HepG2 (cell line): Measurements from ENCODE around the gene HOXB6. TPM values are rescaled to one million over a fixed set of nuclear protein-coding genes. Genes with fewer than 3 reads are reported as not detected.

Experiments used
- ATAC-seq: fragments of 200-7000 bp; cut with Tn5 transposase; 3 replicates; pipeline ENCODE4 v1.9.1; 2020; ENCODE audit warnings: mild to moderate bottlenecking, moderate library complexity
- BruUV-seq: library from RNA; stranded (reverse); fragments of 400-500 nt; replicated peaks from 2 replicates; lab custom pipeline; 2021; lab: Mats Ljungman, UMichigan
- CTCF ChIA-PET: fragments of 300-600 bp; formaldehyde crosslinking; extraction: SDS; loops from one replicate; lab custom pipeline; 2021; ENCODE audit warnings: low total read pairs, inconsistent platforms, low intra/inter-chr PET ratio; lab: Yijun Ruan, JAX
- POLR2A ChIA-PET: fragments of 350-600 bp; sonication (Branson Sonifier 250); formaldehyde crosslinking; loops from one replicate; lab custom pipeline; 2020; ENCODE audit warnings: antibody characterized with exemption, inconsistent platforms; lab: Yijun Ruan, JAX
- DNase-seq: peaks from one replicate; pipeline ENCODE4 v3.0.0-alpha.2; 2015; ENCODE audit warnings: low spot score
- FAIRE-seq: peaks from 3 replicates; lab custom pipeline; 2011; peaks lifted over from hg19 to GRCh38; lab: Jason Lieb, UNC
- H2AFZ ChIP-seq: one replicate; pipeline ENCODE4 v1.6.1; 2011; ENCODE audit warnings: low read length, inconsistent platforms
- H3K27ac ChIP-seq: fragments of 300-600 bp; 3 replicates; pipeline ENCODE4 v1.8.0; 2011; ENCODE audit warnings: mixed run types, mild to moderate bottlenecking, mixed read lengths, low read length, inconsistent platforms; ENCODE audit not compliant: insufficient read depth; ENCODE audit errors: extremely low read length
- H3K27me3 ChIP-seq, 2 experiments: fragments of 200-600 bp in 1 of 2; 2 replicates in 1 of 2; 3 replicates in 1 of 2; pipeline versions ENCODE4 v1.6.0 to v1.8.0; 2011; ENCODE audit warnings: low read length in 2 of 2, mild to moderate bottlenecking in 2 of 2, moderate library complexity in 2 of 2, inconsistent platforms in 1 of 2; ENCODE audit not compliant: insufficient read depth in 2 of 2, control insufficient read depth in 1 of 2
- H3K36me3 ChIP-seq, 2 experiments: fragments of 200-600 bp in 1 of 2; replicated peaks in 1 of 2; 2 replicates in 1 of 2; 3 replicates in 1 of 2; pipeline versions ENCODE4 v1.5.1 to v1.8.0; 2011; ENCODE audit warnings: low read length in 2 of 2, inconsistent platforms in 1 of 2; ENCODE audit not compliant: insufficient read depth in 2 of 2, control insufficient read depth in 1 of 2
- H3K4me1 ChIP-seq: 2 replicates; pipeline ENCODE4 v1.5.1; 2012; ENCODE audit warnings: low read length, inconsistent platforms; ENCODE audit not compliant: insufficient read depth
- H3K4me2 ChIP-seq: 2 replicates; pipeline ENCODE4 v1.6.0; 2011; ENCODE audit warnings: low read depth, low read length, inconsistent platforms
- H3K4me3 ChIP-seq, 3 experiments: fragments of 200-600 bp in 1 of 3; sonication (generic), shearing (Covaris generic) in 1 of 3; replicated peaks in 1 of 3; 2 replicates each; pipeline ENCODE4 v1.5.1; 2011 to 2016; ENCODE audit warnings: low read length in 3 of 3, inconsistent platforms in 2 of 3, low read depth in 2 of 3, mild to moderate bottlenecking in 2 of 3, control low read depth in 1 of 3, mixed read lengths in 1 of 3; ENCODE audit not compliant: insufficient read depth in 1 of 3
- H3K79me2 ChIP-seq: one replicate; pipeline ENCODE4 v1.6.1; 2011; ENCODE audit warnings: low read length, inconsistent platforms; ENCODE audit not compliant: insufficient read depth
- H3K9ac ChIP-seq: 2 replicates; pipeline ENCODE4 v1.6.0; 2011; ENCODE audit warnings: mild to moderate bottlenecking, low read depth, low read length, inconsistent platforms; ENCODE audit not compliant: insufficient read depth
- H3K9me3 ChIP-seq: 2 replicates; pipeline ENCODE4 v1.5.1; 2012; ENCODE audit warnings: mild to moderate bottlenecking, low read length
- H4K20me1 ChIP-seq: 2 replicates; pipeline ENCODE4 v1.6.0; 2011; ENCODE audit warnings: inconsistent platforms, mild to moderate bottlenecking, low read length, moderate library complexity; ENCODE audit not compliant: insufficient read depth
- ATRX ChIP-seq: sonication (generic); formaldehyde crosslinking; IDR thresholded peaks from 2 replicates; pipeline ENCODE4 v1.4.0; 2020; ENCODE audit warnings: missing genetic modification reagents, borderline replicate concordance
- CSRNP1 ChIP-seq: sonication (generic); formaldehyde crosslinking; IDR thresholded peaks from 2 replicates; pipeline ENCODE4 v1.8.1; 2023; ENCODE audit warnings: mild to moderate bottlenecking, missing genetic modification reagents
- FOXO1 ChIP-seq: sonication (generic); formaldehyde crosslinking; IDR thresholded peaks from 2 replicates; pipeline ENCODE4 v1.4.0; 2020; ENCODE audit warnings: missing genetic modification reagents
- MLXIP ChIP-seq: sonication (generic); formaldehyde crosslinking; IDR thresholded peaks from 2 replicates; pipeline ENCODE4 v1.9.0; 2021; ENCODE audit warnings: missing genetic modification reagents, borderline replicate concordance
- PRDM4 ChIP-seq: sonication (generic); formaldehyde crosslinking; IDR thresholded peaks from 2 replicates; pipeline ENCODE4 v1.9.0; 2021; ENCODE audit warnings: missing genetic modification reagents, borderline replicate concordance
- RELA ChIP-seq: sonication (generic); formaldehyde crosslinking; IDR thresholded peaks from 2 replicates; pipeline ENCODE4 v1.4.0; 2020; ENCODE audit warnings: missing genetic modification reagents
- SMC3 ChIP-seq: IDR thresholded peaks from 2 replicates; pipeline ENCODE4 v1.6.1; 2011; ENCODE audit warnings: low read length, improper control_type of control experiment
- TOPORS ChIP-seq: sonication (generic); formaldehyde crosslinking; IDR thresholded peaks from 2 replicates; pipeline ENCODE4 v1.8.0; 2023; ENCODE audit warnings: mild to moderate bottlenecking, missing genetic modification reagents
- ZNF124 ChIP-seq: sonication (generic); formaldehyde crosslinking; IDR thresholded peaks from 2 replicates; pipeline ENCODE4 v1.4.0; 2020; ENCODE audit warnings: missing genetic modification reagents
- ZNF549 ChIP-seq: sonication (generic); formaldehyde crosslinking; IDR thresholded peaks from 2 replicates; pipeline ENCODE4 v1.5.0; 2020; ENCODE audit warnings: missing genetic modification reagents
- ZNF713 ChIP-seq: sonication (generic); formaldehyde crosslinking; IDR thresholded peaks from 2 replicates; pipeline ENCODE4 v1.4.0; 2020; ENCODE audit warnings: mild to moderate bottlenecking, missing genetic modification reagents
- WGBS: methylation state at CpG from one replicate; pipeline ENCODE4 v1.1.6; 2017; ENCODE audit warnings: low lambda C conversion rate; 5-methylcytosine and 5-hydroxymethylcytosine counted together
- in situ Hi-C: cut with HindIII; loops from 2 replicates; pipeline ENCODE4 v1.10.0; 2017; ENCODE audit warnings: low pct_unique_long_range_greater_than_20kb; ENCODE audit not compliant: extremely low pct_ligation_motif_present
- intact Hi-C: fragments of 100-400 bp; cut with micrococcal nuclease; formaldehyde crosslinking; loops from one replicate; pipeline ENCODE4 v1.10.0; 2022; ENCODE audit not compliant: unreplicated experiment
- polyA plus RNA-seq, 8 experiments: library from polyadenylated mRNA; depleted of rRNA in 3 of 8; stranded (reverse) in 7 of 8; unstranded in 1 of 8; fragments of >200 nt; fragmentation: Illumina TruSeq in 4 of 8; extraction: Trizol in 4 of 8; gene quantifications; 2 replicates each; pipeline versions ENCODE4 v1.2.1 to v1.2.3, GENCODE V29; 2011 to 2016; ENCODE audit warnings: low read depth in 4 of 8, missing spikeins in 1 of 8, mixed read lengths in 1 of 8; ENCODE audit not compliant: insufficient read depth in 1 of 8
- total RNA-seq, 5 experiments: library from RNA; depleted of rRNA; stranded (reverse); fragments of >200 nt; fragmentation: Illumina TruSeq; extraction: Trizol; gene quantifications; 2 replicates each; pipeline ENCODE4 v1.2.3, GENCODE V29; 2016; ENCODE audit warnings: low read depth in 1 of 5
- TF ChIP-seq, protein P1 (sequence below): sonication (generic); formaldehyde crosslinking; IDR thresholded peaks from 2 replicates; pipeline ENCODE4 v1.4.0; 2020; ENCODE audit warnings: low read depth, mild to moderate bottlenecking, missing genetic modification reagents
- TF ChIP-seq, protein P2 (sequence below): sonication (generic); formaldehyde crosslinking; conservative IDR thresholded peaks from 2 replicates; pipeline ENCODE4 v1.5.0; 2020; ENCODE audit warnings: missing genetic modification reagents

HOXB6 gene
- total and polyA plus RNA-seq, 2 of the 13 experiments (the other 11 are each of a cell fraction or from before 2014, with no cell fraction given): not detected

DNA sequence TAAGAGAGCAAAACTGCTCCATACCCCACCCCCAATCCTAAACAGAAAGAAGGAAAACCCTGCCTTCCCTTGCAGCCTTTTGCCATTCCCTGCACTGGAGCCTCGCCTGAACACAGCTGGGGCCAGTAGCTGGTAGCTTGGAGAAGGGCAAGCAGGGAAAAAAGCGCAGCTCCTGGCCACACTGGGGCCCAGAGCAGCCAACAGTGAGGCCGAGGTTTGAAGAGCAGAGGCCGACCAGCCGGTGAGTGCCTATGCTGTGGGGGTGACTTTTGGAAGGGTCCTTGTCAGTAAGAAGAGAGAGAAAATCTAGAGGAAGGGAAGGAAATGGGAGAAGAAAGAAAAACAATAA lies 24.6 kb upstream of the HOXB6 start (continued):
- no peak for TF ChIP-seq ZNF713 (CRISPR knock-in tag)
- no peak for TF ChIP-seq CSRNP1
- TF ChIP-seq, protein P1, sequence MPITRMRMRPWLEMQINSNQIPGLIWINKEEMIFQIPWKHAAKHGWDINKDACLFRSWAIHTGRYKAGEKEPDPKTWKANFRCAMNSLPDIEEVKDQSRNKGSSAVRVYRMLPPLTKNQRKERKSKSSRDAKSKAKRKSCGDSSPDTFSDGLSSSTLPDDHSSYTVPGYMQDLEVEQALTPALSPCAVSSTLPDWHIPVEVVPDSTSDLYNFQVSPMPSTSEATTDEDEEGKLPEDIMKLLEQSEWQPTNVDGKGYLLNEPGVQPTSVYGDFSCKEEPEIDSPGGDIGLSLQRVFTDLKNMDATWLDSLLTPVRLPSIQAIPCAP (CRISPR knock-in tag): no peak
- no peak for TF ChIP-seq FOXO1
- TF ChIP-seq SMC3: no peak
- no peak for TF ChIP-seq RELA
- no peak for TF ChIP-seq ATRX
- TF ChIP-seq, all 625 proteins: peak for 0

DNA sequence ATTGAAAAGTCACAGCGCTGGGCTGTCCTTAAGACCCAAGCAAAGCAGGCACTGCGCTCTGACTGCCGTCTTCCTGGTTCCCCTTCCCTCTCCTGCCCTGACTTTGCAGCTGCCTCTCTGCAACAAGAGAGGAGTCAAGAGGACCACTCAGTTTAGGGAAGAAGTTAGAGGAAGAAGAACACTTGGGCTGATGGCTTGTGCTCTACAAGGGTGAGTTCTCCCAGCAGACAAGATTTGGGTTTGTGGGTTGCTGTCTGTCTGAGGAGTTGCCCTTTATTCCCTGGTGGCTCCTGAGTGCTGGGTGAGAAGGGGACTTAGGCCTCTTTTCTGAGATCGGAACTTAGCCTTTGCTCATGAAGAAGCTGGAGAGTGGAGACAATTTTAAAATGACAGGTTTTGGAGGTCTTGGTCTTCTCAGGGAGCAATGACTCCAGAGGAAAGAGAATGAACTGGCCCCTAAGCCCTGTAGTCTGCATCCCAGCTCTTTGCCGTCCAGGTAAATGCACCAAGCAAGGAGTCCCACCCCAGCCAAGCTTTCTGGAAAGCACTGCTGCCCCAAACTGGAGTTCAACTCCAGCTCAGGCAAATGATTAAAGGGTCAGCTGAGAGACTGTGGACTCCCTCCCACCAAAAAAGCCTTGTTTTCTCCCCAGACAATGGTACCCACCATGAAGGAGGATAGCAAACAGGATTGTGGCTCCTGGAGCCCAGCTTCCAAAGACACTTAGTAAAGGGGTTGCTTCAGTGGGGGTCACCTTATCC lies 24.0 kb upstream of the HOXB6 start:
- WGBS: 2% methylated on average over 5 of the region's 5 CpGs
- H3K27ac ChIP-seq: no peak overlapping the region
- no peak for ATAC-seq
- in situ Hi-C loops: no loop called here
- ChIA-PET POLR2A (no interaction called here), CTCF (no interaction called here)
- no peaks in the 10 kb centered on the region for H3K36me3 ChIP-seq
- no peaks in the 10 kb centered on the region for H3K9me3 ChIP-seq
- intact Hi-C loops: no loop called here
- H3K79me2 ChIP-seq: no peaks in the 10 kb centered on the region
- BruUV-seq: no TSS peak
- H3K4me2 ChIP-seq: no peak overlapping the region
- no peak overlapping the region for H3K9ac ChIP-seq
- peaks cover 39 to 97% of the 10 kb centered on the region in 2 experiments for H3K27me3 ChIP-seq
- no peak overlapping the region for H3K4me3 ChIP-seq
- DNase-seq: no peak
- FAIRE-seq: no peak
- H2AFZ ChIP-seq: no peak overlapping the region
- no peaks in the 10 kb centered on the region for H3K4me1 ChIP-seq
- no peaks in the 10 kb centered on the region for H4K20me1 ChIP-seq
- TF ChIP-seq ZNF124 (CRISPR knock-in tag) (no peak), PRDM4 (CRISPR knock-in tag) (no peak), MLXIP (CRISPR knock-in tag) (no peak), TOPORS (CRISPR knock-in tag) (no peak), ZNF549 (CRISPR knock-in tag) (no peak)
- TF ChIP-seq, protein P2, sequence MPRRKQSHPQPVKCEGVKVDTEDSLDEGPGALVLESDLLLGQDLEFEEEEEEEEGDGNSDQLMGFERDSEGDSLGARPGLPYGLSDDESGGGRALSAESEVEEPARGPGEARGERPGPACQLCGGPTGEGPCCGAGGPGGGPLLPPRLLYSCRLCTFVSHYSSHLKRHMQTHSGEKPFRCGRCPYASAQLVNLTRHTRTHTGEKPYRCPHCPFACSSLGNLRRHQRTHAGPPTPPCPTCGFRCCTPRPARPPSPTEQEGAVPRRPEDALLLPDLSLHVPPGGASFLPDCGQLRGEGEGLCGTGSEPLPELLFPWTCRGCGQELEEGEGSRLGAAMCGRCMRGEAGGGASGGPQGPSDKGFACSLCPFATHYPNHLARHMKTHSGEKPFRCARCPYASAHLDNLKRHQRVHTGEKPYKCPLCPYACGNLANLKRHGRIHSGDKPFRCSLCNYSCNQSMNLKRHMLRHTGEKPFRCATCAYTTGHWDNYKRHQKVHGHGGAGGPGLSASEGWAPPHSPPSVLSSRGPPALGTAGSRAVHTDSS (CRISPR knock-in tag): no peak
